ENCODE data around the gene CYSLTR2.
"Not testable (repeated sequence)": the region's sequence is repeated elsewhere in the genome, so short reads cannot be mapped to it uniquely, and the experiment has no call there.

The CYSLTR2 gene

DNA sequence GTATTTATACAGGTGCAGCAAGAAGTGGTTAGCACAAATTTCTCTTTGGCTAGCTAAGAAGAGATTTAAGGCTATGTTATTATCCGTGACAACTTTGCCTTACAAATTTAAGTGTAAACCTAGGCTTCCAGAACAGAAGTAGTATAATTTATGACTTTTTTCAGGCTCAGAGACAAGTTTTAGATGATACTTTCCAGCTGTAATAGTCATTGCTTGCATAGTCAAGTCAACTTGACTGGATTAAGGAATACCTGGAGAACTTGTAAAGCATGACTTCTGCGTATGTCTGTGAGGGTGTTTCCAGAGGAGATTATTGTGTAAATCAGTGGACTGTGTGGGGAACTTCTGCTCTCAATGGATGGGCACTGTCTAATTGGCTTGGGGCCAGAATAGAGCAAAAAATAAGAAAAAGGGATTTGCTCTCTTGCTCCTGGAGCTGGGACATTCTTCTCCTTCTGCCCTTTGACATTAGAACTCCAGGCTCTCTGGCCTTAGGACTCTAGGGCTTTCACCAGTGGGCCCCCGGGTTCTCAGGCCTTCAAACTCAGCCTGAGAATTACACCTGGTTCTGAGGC is 33.0 kb downstream of the CYSLTR2 start:
- DNase-seq (ENCODE audit: insufficient read length, low spot score) = no peak

DNA sequence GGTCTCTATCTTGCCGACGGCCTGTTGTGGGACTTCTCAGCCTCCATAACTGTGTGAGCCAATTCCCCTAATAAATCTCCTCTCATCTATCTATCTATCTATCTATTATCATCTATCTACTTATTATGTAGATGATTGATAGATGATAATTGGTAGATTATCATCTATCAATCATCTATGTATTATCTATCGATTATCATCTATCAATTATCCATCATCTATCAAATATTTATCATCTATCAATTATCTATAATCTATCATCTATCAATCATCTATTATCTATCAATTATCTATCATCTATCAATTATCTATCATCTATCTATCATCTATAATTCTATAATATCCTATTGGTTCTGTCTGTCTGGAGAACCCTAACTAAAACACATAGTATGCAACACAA is 33.5 kb downstream of the CYSLTR2 start:
- FAIRE-seq = no peak
- no peak for DNase-seq (ENCODE audit: insufficient read length, low spot score)

More for the DNA sequence above, 33.0 kb downstream of the CYSLTR2 start:
- FAIRE-seq = no peak

DNA sequence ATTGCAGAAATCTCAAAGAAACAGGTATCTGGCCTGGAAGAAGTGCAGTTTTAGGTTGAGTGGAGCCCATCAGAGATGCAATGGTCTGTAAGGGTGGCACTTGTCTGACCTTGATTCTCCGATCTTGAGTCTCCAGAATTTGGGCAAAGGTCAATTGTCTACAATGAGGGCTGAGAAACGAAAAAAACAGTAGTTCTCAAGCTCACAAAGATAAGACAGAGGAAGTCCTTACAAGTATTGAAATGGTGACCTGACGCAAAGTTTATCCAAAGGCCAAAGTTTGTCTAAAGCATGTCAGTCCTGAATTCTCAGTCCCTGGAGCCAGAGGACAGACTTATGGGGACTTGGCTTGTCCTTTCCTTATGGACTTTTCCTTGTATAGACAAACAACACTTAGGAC is 40.3 kb downstream of the CYSLTR2 start:
- DNase-seq (ENCODE audit: insufficient read length, low spot score) (no peak), FAIRE-seq (no peak)

DNA sequence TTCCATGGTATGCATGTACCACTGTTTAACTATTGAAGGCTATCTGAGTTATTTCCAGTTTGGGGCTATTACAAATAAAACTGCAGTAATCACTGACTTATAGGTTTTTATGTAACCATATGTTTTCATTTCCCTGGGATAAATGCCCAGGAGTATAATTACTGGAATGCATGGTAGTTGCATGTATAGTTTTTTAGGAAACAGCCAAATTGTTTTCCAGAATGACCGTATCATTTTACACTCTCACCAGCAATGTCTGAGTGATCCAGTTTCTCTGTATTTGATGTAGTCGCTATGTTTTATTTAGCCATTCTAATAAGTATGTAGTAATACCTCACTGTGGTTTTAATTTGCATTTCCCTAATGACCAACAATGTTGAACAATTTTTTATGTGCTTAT is 42.0 kb downstream of the CYSLTR2 start:
- DNase-seq (ENCODE audit: insufficient read length, low spot score) (no peak), FAIRE-seq (no peak)

DNA sequence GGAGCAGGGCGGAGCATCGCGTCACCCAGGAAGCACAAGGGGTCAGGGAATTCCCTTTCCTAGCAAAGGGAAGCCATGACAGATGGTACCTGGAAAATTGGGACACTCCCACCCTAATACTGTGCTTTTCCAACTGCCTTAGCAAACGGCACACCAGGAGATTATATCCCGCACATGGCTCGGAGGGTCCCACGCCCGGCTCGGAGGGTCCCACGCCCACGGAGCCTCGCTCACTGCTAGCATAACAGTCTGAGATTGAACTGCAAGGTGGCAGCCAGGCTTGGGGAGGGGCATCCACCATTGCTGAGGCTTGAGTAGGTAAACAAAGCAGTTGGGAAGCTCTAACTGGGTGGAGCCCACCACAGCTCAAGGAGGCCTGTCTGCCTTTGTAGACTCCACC is 42.9 kb downstream of the CYSLTR2 start:
- not testable (repeated sequence) for FAIRE-seq; DNase-seq (ENCODE audit: insufficient read length, low spot score)

DNA sequence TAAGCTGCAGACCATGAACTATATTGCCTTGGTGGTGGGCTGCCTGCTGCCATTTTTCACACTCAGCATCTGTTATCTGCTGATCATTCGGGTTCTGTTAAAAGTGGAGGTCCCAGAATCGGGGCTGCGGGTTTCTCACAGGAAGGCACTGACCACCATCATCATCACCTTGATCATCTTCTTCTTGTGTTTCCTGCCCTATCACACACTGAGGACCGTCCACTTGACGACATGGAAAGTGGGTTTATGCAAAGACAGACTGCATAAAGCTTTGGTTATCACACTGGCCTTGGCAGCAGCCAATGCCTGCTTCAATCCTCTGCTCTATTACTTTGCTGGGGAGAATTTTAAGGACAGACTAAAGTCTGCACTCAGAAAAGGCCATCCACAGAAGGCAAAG is 53.7 kb downstream of the CYSLTR2 start:
- FAIRE-seq (no peak), DNase-seq (ENCODE audit: insufficient read length, low spot score) (no peak)

DNA sequence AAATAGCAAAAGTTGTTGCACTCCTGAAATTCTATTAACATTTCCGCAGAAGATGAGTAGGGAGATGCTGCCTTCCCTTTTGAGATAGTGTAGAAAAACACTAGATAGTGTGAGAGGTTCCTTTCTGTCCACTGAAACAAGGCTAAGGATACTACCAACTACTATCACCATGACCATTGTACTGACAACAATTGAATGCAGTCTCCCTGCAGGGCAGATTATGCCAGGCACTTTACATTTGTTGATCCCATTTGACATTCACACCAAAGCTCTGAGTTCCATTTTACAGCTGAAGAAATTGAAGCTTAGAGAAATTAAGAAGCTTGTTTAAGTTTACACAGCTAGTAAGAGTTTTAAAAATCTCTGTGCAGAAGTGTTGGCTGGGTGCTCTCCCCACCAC is 55.0 kb downstream of the CYSLTR2 start:
- no peak for FAIRE-seq
- no peak for DNase-seq (ENCODE audit: insufficient read length, low spot score)

DNA sequence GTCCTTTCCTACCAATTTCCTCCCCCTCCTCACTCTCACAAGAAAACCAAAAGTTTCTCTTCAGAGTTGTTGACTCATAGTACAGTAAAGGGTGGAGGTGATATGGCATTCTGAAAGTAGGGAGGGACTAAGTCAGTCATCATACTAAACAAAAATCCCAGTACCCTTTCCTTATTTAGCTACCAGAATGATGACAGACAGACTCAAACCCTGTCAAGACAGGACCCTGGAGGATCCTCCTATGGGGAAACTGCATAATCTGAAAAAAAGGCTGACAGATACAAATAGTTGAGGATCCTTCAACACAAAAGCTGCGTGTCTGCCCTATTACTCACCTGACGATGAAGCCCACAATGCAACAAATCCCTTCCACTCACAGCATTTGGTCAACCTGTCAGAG is 55.5 kb downstream of the CYSLTR2 start:
- no peak for FAIRE-seq

DNA sequence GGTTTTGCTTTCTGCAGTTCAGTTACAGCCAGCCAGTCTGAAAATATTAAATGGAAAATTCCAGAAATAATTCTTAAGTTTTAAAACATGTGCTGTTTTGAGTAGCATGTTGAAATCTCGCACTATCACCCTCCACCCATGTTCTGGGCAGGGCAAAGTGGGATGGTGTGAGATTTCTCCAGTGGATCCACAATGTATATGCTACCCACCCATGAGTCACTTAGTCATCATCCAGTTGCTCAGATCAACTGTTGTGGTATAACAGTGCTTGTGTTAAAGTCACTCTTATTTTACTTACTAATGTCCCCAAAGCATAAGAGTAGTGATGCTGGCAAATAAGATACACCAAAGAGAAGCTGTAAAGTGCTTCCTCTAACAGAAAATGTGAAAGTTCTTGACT is 56.4 kb downstream of the CYSLTR2 start:
- DNase-seq (ENCODE audit: insufficient read length, low spot score) = no peak
- FAIRE-seq = no peak

More for the DNA sequence above, 55.5 kb downstream of the CYSLTR2 start:
- no peak for DNase-seq (ENCODE audit: insufficient read length, low spot score)

DNA sequence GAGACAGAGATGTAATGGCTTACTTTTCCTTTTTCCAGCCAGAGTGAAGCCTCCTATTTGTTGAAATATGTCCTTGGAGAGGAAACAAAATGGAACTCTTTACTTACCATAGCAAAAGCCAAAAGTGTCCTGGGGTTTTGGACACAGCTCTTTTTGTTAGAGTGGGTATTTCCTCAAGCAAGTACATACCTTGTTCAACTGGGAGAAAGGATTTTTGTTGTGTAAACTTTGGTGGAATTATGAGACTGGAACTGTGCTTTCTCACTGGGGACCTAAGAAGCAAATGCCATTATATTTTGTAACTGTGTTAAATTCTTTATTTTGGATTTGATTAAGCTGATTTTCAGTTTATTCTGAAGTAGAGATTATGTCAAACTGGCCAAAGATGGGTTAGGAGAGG is 58.4 kb downstream of the CYSLTR2 start:
- DNase-seq (ENCODE audit: insufficient read length, low spot score) (no peak), FAIRE-seq (no peak)

DNA sequence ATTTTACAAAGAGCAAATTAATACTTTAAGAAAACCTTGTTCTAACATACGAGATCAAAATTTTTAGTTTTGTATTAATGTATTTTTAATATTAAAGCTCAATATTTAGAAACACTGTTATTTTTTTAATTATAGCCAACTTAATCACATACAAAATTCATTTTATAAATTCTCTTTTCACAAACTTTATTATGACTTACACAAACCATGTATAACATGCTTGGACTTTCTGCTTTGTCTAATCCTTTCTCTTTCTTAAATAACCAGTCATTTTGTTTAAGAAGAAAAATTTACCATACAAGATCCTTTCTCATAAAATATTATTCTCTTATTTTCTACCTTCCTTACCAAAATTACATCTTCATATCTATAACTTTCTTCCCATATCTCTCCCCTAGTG is 62.2 kb downstream of the CYSLTR2 start:
- no peak for DNase-seq (ENCODE audit: insufficient read length, low spot score)
- FAIRE-seq = no peak

DNA sequence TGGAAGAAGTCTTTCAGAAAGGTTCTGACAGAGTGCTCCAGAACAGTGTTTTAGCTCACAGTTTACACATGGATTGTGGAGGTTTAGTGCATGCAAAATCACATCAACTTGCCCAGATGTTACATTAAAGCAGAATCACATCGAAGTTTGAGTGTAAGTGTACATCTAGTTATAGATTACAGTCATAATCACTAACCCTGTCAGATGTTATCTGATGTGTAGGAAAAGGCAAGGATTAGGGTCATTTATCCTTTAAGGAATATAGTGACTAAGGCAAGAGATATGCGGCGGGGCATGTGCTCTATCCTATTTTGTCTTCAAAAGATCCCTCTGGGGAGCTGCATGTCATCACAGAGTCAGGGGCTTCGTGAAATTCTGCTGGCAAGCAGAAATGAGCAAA is 66.9 kb downstream of the CYSLTR2 start:
- DNase-seq (ENCODE audit: insufficient read length, low spot score) = no peak
- no peak for FAIRE-seq

DNA sequence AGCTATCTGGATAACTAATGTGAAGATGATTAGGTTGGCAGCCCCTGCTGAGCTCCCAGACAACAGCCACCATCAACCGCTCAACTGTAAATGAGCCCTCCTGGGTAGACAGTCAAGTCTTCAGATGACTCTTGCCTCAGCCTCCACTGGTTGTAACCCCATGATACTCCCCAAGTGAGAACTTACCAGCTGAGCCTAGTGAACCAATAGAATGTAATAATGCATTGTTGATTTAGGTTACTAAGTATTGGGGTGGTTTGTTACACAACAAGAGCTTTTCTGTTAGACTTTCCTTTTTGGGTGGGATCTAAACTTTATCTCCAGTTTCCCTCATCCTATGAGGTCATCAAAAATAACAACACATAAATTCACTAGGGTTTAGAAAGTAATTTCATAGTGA is 69.4 kb downstream of the CYSLTR2 start:
- DNase-seq (ENCODE audit: insufficient read length, low spot score) = no peak
- no peak for FAIRE-seq

DNA sequence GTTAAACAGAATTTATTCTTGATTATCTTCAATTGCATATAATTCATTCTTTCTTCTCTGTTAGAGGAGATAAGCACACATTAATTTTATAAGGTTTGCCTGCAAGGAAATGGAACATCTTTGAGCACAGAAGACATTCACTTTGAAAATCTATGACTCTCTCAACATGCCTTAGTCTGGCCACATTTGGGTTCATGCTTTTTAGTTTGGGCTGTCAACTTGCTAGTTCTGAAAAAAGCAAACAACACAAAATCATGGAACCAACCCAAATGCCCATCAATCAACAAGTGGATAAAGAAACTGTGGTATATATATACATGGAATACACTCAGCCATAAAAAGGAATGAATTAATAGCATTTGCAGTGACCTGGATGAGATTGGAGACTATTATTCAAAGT is 71.5 kb downstream of the CYSLTR2 start:
- FAIRE-seq (no peak), DNase-seq (ENCODE audit: insufficient read length, low spot score) (no peak)

DNA sequence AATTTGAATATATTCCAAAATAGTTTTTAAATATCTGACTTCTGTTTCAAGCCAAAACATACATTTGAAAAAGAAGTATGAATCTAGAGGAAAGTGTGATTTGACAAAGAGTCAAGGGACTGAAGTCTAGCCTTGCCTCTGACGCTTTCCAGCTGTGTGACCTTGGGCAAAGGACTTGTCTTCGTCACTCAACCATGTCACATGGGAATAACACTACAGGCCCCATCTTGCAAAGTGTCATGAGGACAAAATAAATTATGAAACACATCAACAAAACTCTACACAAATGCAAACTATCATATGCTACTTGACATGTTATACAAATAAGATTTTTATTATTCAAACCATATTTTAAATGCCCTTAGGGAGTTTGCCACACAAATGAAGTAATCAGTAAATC is 73.0 kb downstream of the CYSLTR2 start:
- no peak for DNase-seq (ENCODE audit: insufficient read length, low spot score)
- no peak for FAIRE-seq

DNA sequence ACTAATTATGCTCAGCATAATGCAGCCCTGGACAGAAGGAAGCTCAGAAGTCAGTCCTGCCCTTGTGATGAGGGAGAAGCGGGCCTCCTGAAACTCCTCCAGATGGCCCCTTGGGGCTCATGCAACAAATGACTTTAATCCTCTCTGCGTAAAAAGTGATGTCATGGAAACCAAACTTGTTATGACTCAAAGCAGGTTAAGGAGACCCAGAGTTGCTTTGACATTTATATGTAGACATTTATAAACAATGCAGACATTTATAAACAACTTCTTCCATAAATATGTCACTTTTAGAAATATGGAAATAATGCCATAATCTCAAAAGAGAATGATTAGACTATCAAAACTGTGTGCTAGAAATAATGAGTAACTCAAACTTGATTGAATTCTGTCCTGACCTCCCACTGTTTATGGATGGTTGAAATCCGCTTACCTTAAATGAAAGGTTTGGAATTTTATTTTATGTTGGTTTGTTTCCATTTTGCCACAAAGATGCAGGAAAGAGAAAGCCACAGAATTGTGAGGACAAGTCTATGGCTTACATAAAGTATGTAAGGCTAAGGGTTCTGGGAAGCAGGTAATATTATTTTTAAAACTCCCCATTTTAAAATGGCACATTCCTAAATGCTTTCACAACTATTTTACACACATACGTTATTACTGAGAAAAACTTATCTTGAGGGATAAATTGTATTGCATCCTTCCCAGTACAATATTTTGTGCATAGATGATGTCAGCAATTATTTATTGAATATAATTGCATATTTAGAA is 73.7 kb downstream of the CYSLTR2 start:
- DNase-seq (ENCODE audit: insufficient read length, low spot score) (no peak), FAIRE-seq (no peak)

DNA sequence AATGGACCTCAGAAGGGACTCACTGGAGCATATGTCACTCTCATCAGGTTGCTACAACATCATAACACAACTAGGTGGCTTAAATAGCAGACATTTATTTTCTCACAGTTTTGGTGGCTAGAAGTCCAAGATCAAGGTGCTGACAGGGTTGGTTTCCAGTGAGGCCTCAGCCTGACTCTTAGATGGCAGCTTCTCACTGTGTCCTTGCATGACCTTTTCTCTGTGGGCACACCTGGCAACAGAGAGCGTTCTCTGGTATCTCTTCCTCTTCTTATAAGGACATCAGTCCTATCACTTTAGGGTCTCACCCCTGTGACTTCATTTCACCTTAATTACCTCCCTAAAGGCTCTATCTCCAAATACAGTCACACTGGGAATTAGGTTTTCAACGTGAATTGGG is 74.5 kb downstream of the CYSLTR2 start:
- FAIRE-seq (no peak), DNase-seq (ENCODE audit: insufficient read length, low spot score) (no peak)

DNA sequence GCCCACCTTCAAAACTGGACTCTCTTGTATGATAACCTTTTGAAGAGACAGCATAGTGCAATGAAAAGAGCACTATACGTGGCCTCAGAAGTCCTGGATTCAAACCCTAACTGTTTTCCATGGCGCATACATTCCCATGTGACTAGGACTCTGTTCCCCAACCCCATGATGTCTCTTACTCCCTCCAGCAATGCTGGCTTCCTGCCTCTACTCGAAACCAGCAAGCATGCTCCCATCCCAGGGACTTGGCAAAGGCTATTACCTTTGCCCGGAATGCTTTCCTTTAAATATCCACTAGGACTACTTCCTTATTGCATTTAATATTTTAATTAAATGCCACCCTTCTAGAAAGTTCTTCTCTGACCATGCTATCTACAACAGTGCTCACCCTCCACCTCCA is 75.1 kb downstream of the CYSLTR2 start:
- no peak for FAIRE-seq
- DNase-seq (ENCODE audit: insufficient read length, low spot score) = no peak

DNA sequence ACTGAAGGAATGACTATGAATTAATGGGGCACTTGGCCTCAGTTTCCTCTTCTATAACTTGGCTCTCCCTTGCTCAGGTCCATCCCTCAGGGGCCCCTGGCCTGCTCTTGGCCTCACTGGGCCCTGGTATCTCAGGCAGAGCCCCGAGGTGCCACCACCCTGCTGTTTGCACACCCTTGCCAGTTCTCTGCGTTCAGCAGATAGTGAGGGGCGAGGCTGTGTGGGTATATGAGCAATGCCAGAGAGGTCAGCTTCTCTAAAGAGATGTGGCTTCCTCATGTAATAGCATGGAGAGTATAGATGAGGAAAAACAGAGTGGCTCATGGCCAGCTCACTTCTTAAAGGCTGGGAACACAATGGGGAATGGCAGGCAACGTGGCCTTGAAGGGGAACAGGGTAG is 76.1 kb downstream of the CYSLTR2 start:
- DNase-seq (ENCODE audit: insufficient read length, low spot score) (no peak), FAIRE-seq (no peak)

DNA sequence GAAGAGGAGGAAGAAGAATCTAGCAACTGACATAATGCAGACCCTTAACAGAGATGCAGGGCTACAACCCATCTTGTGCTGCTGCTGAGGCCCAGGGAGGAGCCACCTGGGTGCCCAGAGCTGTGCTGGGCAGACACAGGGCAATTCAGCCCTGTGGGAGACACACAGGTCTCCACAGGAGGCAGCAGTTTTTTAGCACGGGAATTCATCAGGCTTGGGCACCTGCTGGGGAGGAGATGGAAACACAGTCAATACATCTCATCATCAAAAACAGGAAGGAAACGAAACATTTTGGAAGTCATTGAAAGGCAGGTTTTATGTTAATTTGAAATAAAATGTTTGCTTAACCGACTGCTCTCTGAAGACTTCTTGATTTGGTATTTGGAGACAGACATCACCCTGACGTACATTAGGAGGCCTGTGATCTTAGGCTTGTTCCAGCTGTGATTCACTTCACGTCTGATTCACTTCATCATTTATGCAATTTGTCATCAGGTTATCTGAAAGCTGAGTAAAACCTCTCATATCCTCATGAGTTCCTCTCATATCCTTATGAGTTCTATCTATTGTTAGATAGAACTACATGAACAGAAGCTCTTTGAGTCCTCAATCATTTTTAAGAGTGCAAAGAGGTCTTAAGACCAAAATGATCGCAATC is 77.4 kb downstream of the CYSLTR2 start:
- FAIRE-seq (no peak), DNase-seq (ENCODE audit: insufficient read length, low spot score) (no peak)

DNA sequence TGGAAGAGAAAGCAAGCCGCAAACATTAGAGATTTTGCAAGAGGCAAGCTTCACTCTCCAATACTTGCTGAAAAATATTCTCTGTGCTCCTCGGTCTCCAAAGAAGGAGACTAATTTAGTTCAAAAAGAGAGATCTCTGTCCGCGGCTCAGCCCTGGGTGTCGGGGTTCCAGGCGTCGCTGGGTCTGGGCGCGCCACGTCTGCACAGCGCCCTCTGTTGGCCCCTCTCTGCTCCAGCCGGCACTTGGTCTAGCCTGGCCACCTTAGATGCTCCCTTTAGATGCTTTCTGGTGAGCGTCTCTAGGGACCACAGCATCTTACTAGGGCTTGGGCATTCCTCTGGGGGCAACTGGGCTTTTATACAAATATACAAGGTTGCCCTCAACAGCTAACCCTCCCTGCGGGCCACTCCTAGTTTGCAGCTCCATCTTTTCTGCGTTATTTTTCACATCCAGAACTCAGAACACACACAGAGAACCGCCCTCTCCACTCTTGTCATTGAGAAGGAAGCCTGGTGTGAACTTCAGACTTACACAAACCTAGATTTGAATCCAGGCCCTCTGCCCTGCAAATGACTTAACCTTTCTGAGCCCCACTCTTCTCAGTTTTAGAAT is 78.3 kb downstream of the CYSLTR2 start:
- no peak for FAIRE-seq
- DNase-seq (ENCODE audit: insufficient read length, low spot score) = no peak

Measured in HTR-8/SVneo (cell line).